Measurements from ENCODE around the gene PIR.

DNA sequence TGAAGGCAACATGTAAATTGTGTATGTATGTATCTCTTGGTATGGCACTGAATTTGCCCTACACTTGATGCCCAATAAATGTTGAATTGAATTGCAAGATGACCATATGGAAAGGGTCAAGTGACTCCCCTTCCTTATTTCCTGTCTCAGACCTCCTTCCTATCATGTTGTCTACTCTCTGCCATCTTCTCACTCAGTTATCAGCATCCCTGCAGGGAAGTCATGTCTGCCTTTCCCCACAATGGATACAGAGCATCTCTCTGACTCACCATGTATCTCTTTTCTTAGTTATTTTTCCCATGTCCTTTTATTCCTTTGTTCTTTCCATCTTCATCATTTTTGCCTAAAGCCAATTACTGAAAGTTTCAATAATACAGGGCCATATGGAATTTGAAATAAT lies 30.0 kb upstream of the PIR start:
- TF ChIP-seq RAD21 (IDR thresholded peaks at IDR 0.05 in 1 of 2, conservative IDR thresholded peaks at IDR 0.05 in 1 of 2; ENCODE audit: low read depth in 2 of 2, low read length in 2 of 2) (no peak), EP300 (IDR thresholded peaks at IDR 0.05; ENCODE audit: borderline replicate concordance in 1 of 2, low read depth in 2 of 2, low read length in 2 of 2) (no peak)
- TF ChIP-seq, protein P1, sequence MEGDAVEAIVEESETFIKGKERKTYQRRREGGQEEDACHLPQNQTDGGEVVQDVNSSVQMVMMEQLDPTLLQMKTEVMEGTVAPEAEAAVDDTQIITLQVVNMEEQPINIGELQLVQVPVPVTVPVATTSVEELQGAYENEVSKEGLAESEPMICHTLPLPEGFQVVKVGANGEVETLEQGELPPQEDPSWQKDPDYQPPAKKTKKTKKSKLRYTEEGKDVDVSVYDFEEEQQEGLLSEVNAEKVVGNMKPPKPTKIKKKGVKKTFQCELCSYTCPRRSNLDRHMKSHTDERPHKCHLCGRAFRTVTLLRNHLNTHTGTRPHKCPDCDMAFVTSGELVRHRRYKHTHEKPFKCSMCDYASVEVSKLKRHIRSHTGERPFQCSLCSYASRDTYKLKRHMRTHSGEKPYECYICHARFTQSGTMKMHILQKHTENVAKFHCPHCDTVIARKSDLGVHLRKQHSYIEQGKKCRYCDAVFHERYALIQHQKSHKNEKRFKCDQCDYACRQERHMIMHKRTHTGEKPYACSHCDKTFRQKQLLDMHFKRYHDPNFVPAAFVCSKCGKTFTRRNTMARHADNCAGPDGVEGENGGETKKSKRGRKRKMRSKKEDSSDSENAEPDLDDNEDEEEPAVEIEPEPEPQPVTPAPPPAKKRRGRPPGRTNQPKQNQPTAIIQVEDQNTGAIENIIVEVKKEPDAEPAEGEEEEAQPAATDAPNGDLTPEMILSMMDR (IDR thresholded peaks at IDR 0.05; ENCODE audit: control extremely low read depth in 1 of 3, insufficient read depth in 1 of 3, low read depth in 1 of 3, low read length in 3 of 3): no peak

Measured in H1 (cell line).